SU-DHL-6 (cell line): ENCODE measurements around the gene B4GALT6.

Experiments
- EZH2phosphoT487 ChIP-seq: fragments of 200-600 bp; sonication (generic), shearing (Covaris generic); conservative IDR thresholded peaks from 2 replicates; pipeline ENCODE4 v1.6.1; 2018; ENCODE audit warnings: mild to moderate bottlenecking, antibody characterized with exemption, low read length, moderate library complexity, mixed read lengths
- TF ChIP-seq, protein P1 (sequence below): fragments of 200-600 bp; sonication (generic); IDR thresholded peaks from one replicate; pipeline ENCODE4 v1.5.1; 2017; ENCODE audit warnings: antibody characterized with exemption, mild to moderate bottlenecking, low read length, moderate library complexity; ENCODE audit not compliant: insufficient read depth, poor library complexity, severe bottlenecking

DNA sequence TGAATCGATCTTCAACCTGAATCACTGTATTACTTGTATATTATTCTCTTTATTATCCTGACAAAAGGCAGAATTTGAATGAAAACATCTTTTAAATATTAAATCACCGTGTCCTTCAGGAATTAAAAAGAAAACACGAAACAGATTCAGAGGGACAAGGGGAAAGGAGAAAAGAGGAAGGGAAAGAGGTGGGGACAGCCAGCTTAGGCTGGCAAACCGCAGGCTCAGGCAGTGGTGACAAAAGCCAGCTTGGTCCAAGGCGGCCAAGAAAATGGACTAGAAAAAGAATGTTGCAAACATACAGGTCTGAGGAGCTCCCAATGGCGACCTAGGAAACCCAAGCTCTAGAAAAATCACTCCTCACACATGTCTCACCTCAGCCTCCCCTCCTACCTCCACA, 6.8 kb downstream of the B4GALT6 start:
- TF ChIP-seq, protein P1, sequence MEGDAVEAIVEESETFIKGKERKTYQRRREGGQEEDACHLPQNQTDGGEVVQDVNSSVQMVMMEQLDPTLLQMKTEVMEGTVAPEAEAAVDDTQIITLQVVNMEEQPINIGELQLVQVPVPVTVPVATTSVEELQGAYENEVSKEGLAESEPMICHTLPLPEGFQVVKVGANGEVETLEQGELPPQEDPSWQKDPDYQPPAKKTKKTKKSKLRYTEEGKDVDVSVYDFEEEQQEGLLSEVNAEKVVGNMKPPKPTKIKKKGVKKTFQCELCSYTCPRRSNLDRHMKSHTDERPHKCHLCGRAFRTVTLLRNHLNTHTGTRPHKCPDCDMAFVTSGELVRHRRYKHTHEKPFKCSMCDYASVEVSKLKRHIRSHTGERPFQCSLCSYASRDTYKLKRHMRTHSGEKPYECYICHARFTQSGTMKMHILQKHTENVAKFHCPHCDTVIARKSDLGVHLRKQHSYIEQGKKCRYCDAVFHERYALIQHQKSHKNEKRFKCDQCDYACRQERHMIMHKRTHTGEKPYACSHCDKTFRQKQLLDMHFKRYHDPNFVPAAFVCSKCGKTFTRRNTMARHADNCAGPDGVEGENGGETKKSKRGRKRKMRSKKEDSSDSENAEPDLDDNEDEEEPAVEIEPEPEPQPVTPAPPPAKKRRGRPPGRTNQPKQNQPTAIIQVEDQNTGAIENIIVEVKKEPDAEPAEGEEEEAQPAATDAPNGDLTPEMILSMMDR: no peak
- TF ChIP-seq EZH2phosphoT487: no peak
